ENCODE results near the gene DNAJC22. TPM values are rescaled to one million over a fixed set of nuclear protein-coding genes. Genes with fewer than 3 reads are reported as not detected.

The DNAJC22 gene
- total RNA-seq, 1 donor from 2014 or later, result 15.3 TPM

GRCh38 chr12:49328816-49329215 lies 17.9 kb upstream of the DNAJC22 start:
- H3K36me3 Mint-ChIP-seq, result peaks cover 7% of the 10 kb centered on the region
- peaks cover 13% of the 10 kb centered on the region for H3K4me1 Mint-ChIP-seq
- no peak for DNase-seq (ENCODE audit: low spot score in 2 of 2, unreplicated experiment in 2 of 2)
- no peaks in the 10 kb centered on the region for H3K27me3 Mint-ChIP-seq (ENCODE audit: low read depth)
- TF ChIP-seq CTCF (IDR thresholded peaks at IDR 0.05; ENCODE audit: unreplicated experiment), result no peak
- no peak overlapping the region for H3K4me3 Mint-ChIP-seq
- H3K9me3 Mint-ChIP-seq, result no peaks in the 10 kb centered on the region
- no peak overlapping the region for H3K27ac Mint-ChIP-seq

GRCh38 chr12:49330032-49330619 lies 16.6 kb upstream of the DNAJC22 start:
- peaks cover 9% of the 10 kb centered on the region for H3K27me3 Mint-ChIP-seq (ENCODE audit: low read depth)
- no peak for DNase-seq (ENCODE audit: low spot score in 2 of 2, unreplicated experiment in 2 of 2)
- TF ChIP-seq CTCF (IDR thresholded peaks at IDR 0.05; ENCODE audit: unreplicated experiment), result no peak
- H3K9me3 Mint-ChIP-seq, result no peaks in the 10 kb centered on the region
- H3K27ac Mint-ChIP-seq, result no peak overlapping the region
- H3K36me3 Mint-ChIP-seq, result peaks cover 7% of the 10 kb centered on the region
- H3K4me3 Mint-ChIP-seq, result no peak overlapping the region
- peaks cover 10% of the 10 kb centered on the region for H3K4me1 Mint-ChIP-seq

- Mint-ChIP-seq H3K9me3 (no peaks in the 10 kb centered on the region), H3K27me3 (ENCODE audit: low read depth) (peaks cover 16% of the 10 kb centered on the region), H3K27ac (no peak overlapping the region), H3K36me3 (peaks cover 7% of the 10 kb centered on the region), H3K4me3 (no peak overlapping the region), H3K4me1 (peaks cover 10% of the 10 kb centered on the region)
- TF ChIP-seq CTCF (IDR thresholded peaks at IDR 0.05; ENCODE audit: unreplicated experiment), result no peak
- no peak for DNase-seq (ENCODE audit: low spot score in 2 of 2, unreplicated experiment in 2 of 2)
Observed at GRCh38 chr12:49330631-49331379, 15.9 kb upstream of the DNAJC22 start.

GRCh38 chr12:49331380-49332222 lies 15.1 kb upstream of the DNAJC22 start:
- H3K27ac Mint-ChIP-seq, result peak overlapping the region; percentile 51
- peak in 1 of 2 experiments; percentile 74 for DNase-seq (ENCODE audit: low spot score in 2 of 2, unreplicated experiment in 2 of 2)
- H3K27me3 Mint-ChIP-seq (ENCODE audit: low read depth), result peaks cover 20% of the 10 kb centered on the region
- no peaks in the 10 kb centered on the region for H3K9me3 Mint-ChIP-seq
- H3K4me3 Mint-ChIP-seq, result no peak overlapping the region
- H3K36me3 Mint-ChIP-seq, result peaks cover 7% of the 10 kb centered on the region
- peak; percentile 62 for TF ChIP-seq CTCF (IDR thresholded peaks at IDR 0.05; ENCODE audit: unreplicated experiment)
- peaks cover 10% of the 10 kb centered on the region for H3K4me1 Mint-ChIP-seq

GRCh38 chr12:49332441-49332861 lies 14.2 kb upstream of the DNAJC22 start:
- no peak for TF ChIP-seq CTCF (IDR thresholded peaks at IDR 0.05; ENCODE audit: unreplicated experiment)
- Mint-ChIP-seq H3K36me3 (peaks cover 6% of the 10 kb centered on the region), H3K4me3 (no peak overlapping the region), H3K4me1 (peaks cover 18% of the 10 kb centered on the region), H3K9me3 (no peaks in the 10 kb centered on the region), H3K27ac (no peak overlapping the region), H3K27me3 (ENCODE audit: low read depth) (peaks cover 28% of the 10 kb centered on the region)
- DNase-seq (ENCODE audit: low spot score in 2 of 2, unreplicated experiment in 2 of 2), result no peak
